ENCODE results near the gene PNPLA5. TPM values are rescaled to one million over a fixed set of nuclear protein-coding genes. Genes with fewer than 3 reads are reported as not detected.

The PNPLA5 gene
- total RNA-seq, 4 donors from 2014 or later, result not detected

DNA sequence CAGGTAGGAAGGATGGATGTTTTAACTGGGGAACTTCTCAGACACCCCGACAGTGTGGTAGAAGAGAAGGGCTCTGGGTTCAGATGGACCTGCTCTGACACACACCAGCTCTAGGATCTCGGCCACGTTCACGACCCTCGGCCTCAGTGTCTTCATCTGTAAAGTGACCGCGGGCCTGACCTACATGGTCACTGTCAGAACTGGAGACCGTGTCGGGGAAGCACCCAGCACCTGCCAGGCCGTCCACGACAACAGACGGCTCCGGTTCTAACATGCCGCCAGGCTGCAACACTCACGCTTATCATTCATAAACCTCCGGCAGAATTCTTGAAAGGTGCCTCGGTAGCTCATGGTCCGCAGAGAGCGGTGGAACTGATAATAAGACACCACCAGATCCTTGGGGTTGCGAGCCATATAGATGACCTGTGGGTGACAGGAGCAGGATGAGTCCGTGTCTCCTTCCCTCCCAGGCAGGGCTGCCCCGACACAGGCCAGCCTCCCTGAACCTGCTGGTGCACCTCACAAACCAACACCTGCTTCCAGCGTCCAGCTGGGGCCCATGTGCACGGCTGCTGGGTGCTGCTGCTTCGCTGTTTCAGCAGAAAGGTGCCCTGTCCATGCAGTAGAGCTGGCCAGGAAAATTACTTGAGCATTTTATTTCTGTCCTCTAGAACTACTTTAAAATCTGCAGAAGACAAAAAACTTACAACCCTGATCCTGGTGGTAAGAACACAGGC, 53.1 kb downstream of the PNPLA5 start:
- TF ChIP-seq, protein P1, sequence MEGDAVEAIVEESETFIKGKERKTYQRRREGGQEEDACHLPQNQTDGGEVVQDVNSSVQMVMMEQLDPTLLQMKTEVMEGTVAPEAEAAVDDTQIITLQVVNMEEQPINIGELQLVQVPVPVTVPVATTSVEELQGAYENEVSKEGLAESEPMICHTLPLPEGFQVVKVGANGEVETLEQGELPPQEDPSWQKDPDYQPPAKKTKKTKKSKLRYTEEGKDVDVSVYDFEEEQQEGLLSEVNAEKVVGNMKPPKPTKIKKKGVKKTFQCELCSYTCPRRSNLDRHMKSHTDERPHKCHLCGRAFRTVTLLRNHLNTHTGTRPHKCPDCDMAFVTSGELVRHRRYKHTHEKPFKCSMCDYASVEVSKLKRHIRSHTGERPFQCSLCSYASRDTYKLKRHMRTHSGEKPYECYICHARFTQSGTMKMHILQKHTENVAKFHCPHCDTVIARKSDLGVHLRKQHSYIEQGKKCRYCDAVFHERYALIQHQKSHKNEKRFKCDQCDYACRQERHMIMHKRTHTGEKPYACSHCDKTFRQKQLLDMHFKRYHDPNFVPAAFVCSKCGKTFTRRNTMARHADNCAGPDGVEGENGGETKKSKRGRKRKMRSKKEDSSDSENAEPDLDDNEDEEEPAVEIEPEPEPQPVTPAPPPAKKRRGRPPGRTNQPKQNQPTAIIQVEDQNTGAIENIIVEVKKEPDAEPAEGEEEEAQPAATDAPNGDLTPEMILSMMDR (IDR thresholded peaks at IDR 0.05; ENCODE audit: low read depth), result no peak

DNA sequence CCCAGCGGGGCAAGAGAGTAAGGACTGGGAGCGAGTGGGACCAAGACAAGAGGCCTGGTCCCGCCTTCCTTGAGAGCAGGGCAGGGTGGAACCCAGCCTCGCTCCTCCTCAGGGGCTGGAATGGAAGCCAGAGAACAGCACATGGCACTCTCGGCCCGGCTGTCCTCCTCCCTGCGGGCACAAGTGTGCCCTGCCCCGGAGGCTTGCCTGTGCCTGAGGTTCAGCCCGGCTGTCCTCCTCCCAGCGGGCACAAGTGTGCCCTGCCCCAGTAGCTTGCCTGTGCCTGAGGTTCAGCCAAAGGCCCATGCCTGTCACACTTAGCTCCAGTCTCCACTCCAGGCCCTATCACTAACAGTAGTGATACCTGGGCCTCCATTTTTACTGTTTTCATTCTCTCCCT, 53.7 kb downstream of the PNPLA5 start:
- TF ChIP-seq, protein P1 (IDR thresholded peaks at IDR 0.05; ENCODE audit: low read depth), result no peak

DNA sequence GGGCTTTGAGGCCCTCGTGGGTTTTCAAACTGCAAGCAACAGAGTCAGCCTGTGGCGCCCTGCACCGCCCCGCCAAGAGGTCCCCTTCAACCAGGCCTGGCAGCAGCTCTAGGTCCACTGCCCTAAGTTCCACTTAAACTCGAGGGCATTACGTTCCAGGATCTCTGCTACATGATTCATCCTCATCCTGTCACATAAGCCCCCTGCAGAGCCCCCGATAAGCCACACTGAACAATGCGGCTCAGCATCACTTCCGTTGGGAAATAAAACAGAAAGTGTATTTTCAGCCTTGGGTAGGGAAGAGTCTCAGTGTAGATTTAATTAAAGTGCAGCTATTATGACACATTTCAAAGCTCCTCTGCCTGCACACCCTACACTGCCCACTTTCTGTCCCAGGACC, 54.1 kb downstream of the PNPLA5 start:
- TF ChIP-seq, protein P1 (IDR thresholded peaks at IDR 0.05; ENCODE audit: low read depth), result no peak

DNA sequence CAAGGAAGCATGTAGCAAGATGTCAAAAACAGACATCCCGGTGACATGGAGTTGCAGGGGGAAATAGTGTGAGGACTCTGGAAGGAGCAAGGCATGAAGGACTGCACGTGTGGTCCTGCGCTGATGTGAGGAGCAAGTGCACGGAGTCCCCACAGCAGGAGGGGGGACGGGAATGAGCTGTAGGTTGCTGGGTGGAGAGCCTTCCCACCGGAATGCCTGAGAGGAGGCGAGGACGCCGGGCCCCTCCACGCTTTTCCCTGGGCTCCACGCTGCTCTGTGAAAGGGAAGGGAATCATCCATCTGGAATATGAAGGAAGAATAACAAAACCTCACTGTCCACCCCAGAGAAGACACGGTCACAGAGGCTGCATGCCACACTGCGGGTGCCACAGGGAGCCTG, 56.1 kb downstream of the PNPLA5 start:
- TF ChIP-seq, protein P1 (IDR thresholded peaks at IDR 0.05; ENCODE audit: low read depth), result no peak

DNA sequence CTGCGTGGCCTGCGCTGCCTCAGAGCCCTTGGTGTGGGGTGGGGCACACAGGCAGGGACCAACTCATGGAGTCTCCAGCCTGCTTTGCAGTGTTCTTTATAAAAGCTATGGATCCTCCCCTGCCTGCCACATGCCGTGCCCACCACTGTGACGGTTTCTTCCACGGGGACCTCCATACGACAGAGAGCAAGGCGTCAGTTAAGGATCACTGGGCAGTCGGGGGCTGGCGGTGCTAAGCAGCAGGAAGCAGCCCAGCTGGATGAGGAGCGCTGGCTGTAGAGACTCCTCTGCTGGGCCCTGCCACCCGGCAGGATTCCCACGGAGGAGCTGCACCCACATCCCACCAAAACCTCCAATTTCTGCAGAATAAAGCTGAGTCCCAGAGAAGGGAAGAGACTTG, 56.6 kb downstream of the PNPLA5 start:
- TF ChIP-seq, protein P1 (IDR thresholded peaks at IDR 0.05; ENCODE audit: low read depth), result no peak

DNA sequence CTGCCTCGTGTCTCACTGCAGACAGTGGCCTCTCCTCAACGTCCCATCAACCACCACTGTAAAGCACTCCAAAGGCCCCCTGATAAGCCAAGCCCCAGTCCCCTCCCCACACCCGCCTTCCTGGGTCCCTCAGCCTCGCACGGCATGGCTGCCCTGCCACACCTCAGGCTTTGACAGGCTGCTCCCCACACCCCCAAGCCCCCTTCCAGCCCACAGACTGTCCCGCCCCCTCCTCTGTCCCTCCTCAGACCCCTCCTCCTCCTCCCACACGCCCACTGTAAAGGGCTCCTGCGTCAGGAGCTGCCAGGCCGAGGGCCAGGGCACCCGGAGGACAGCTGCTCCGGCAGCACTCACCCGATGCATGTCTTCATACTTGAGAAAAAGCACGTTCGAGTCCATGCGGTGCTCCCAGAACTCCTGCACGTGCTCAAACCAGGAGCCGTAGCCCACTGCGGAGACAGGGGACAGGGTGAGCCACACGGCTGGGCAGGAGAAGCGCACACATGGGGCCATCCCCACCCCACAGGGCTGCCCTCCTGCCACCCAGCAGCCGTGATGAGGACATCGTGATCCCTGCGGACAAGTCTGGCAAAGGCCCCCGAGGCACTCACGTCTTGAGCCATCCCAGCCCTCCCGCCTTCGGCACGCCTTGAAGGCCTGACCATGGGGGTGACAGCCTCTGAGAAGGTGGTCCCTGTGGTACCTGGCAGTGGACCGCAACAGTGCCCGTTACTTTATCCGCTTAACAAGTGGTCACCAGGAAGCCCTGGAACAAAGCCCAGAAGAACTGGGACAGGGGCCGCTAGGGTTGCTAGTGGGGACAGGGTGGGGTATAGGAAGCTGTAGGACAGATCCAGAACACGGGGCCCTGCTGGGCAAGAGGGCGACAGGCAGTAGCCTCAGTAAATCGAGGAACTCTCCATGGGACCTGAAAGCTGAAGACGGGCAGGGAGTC, 58.2 kb downstream of the PNPLA5 start:
- TF ChIP-seq, protein P1 (IDR thresholded peaks at IDR 0.05; ENCODE audit: low read depth), result no peak
